Lung (tissue), 12 donors: ENCODE measurements around the gene CTSA. TPM values are rescaled to one million over a fixed set of nuclear protein-coding genes. Genes with fewer than 3 reads are reported as not detected.

Source experiments
- ATAC-seq: fragments of 200-7000 bp; cut with Tn5 transposase; one replicate; pipeline ENCODE4 v1.9.1; 2020; ENCODE audit warnings: moderate number of reproducible peaks; ENCODE audit not compliant: insufficient read depth, low FRiP score
- DNase-seq, 3 donors: peaks; one replicate each; pipeline ENCODE4 v3.0.0-alpha.2; 2013 to 2017
- H3K27ac ChIP-seq, 2 donors: one replicate each; pipeline ENCODE4 v1.5.1; 2013; ENCODE audit warnings: mild to moderate bottlenecking in 2 of 2, moderate library complexity in 2 of 2, control low read depth in 1 of 2, inconsistent platforms in 1 of 2, low read depth in 1 of 2, low read length in 1 of 2
- H3K27me3 ChIP-seq, 3 donors: one replicate each; pipeline ENCODE4 v1.5.1; 2013; ENCODE audit warnings: low read length in 2 of 3; ENCODE audit not compliant: control insufficient read depth in 3 of 3, insufficient read depth in 3 of 3
- H3K36me3 ChIP-seq, 4 donors: one replicate each; pipeline ENCODE4 v1.5.1; 2013; ENCODE audit warnings: low read length in 4 of 4, mild to moderate bottlenecking in 1 of 4, moderate library complexity in 1 of 4; ENCODE audit not compliant: control insufficient read depth in 4 of 4, insufficient read depth in 4 of 4
- H3K4me1 ChIP-seq, 5 donors: one replicate each; pipeline ENCODE4 v1.5.1; 2013; ENCODE audit warnings: low read length in 5 of 5, mild to moderate bottlenecking in 2 of 5, moderate library complexity in 1 of 5; ENCODE audit not compliant: control insufficient read depth in 5 of 5, insufficient read depth in 5 of 5
- H3K4me3 ChIP-seq: one replicate; pipeline ENCODE4 v1.5.1; 2013; ENCODE audit warnings: mild to moderate bottlenecking, control low read depth, moderate library complexity
- H3K9ac ChIP-seq, 2 donors: one replicate each; pipeline ENCODE4 v1.5.1; 2013; ENCODE audit warnings: low read length in 2 of 2, control low read depth in 1 of 2; ENCODE audit not compliant: insufficient read depth in 1 of 2
- H3K9me3 ChIP-seq, 4 donors: one replicate each; pipeline ENCODE4 v1.5.1; 2013; ENCODE audit warnings: low read length in 3 of 4, mild to moderate bottlenecking in 1 of 4, moderate library complexity in 1 of 4; ENCODE audit not compliant: control insufficient read depth in 4 of 4, insufficient read depth in 3 of 4
- CTCF ChIP-seq: IDR thresholded peaks from 2 replicates; pipeline ENCODE4 v1.5.1; 2012; ENCODE audit warnings: mild to moderate bottlenecking; ENCODE audit errors: control extremely low read depth, extremely low read depth
- WGBS, 2 donors: extraction: QIAGEN DNeasy Blood & Tissue Kit; methylation state at CpG; one replicate each; pipeline ENCODE4 v1.1.7; 2013; 5-methylcytosine and 5-hydroxymethylcytosine counted together
- polyA plus RNA-seq, 2 donors: library from polyadenylated mRNA; stranded (reverse); fragments of 200-250 nt; gene quantifications; one replicate each; pipeline ENCODE4 v1.2.1, GENCODE V29; 2013
- total RNA-seq, 2 donors: library from RNA; depleted of rRNA in 1 of 2; stranded (reverse); fragments of >200 nt in 1 of 2; gene quantifications; one replicate each; pipeline ENCODE4 v1.2.1, GENCODE V29; 2014 to 2021
- donor health status: control.
- donor health status: control.
- donor health status: Bipolar disorder and iron deficiency.
- donor health status: healthy.
- donor health status: DM: yes; HTN: yes; CAD: no.

Gene CTSA
- total and polyA plus RNA-seq, 4 donors, result 72.2 to 247 (median 140) TPM

GRCh38 chr20:45907219-45907948 lies 16.2 kb downstream of the CTSA start:
- no peaks in the 10 kb centered on the region for H3K27me3 ChIP-seq
- ATAC-seq, result no peak
- DNase-seq, result no peak
- H3K9me3 ChIP-seq, result no peaks in the 10 kb centered on the region
- no peak for TF ChIP-seq CTCF
- H3K4me1 ChIP-seq, result peaks cover 0 to 12% (median 3%) of the 10 kb centered on the region in 5 donors
- H3K27ac ChIP-seq, result no peak overlapping the region
- no peak overlapping the region for H3K4me3 ChIP-seq
- 95 to 98% methylated on average over 17 of the region's 17 CpGs for WGBS, 2 donors
- H3K9ac ChIP-seq, result no peak overlapping the region
- H3K36me3 ChIP-seq, result peaks cover 0 to 12% (median 2%) of the 10 kb centered on the region in 4 donors

GRCh38 chr20:45908084-45908483 lies 16.9 kb downstream of the CTSA start:
- Histone ChIP-seq H3K9me3 (no peaks in the 10 kb centered on the region), H3K36me3 (peaks cover 0 to 12% (median under 1%) of the 10 kb centered on the region in 4 donors), H3K4me1 (peaks cover 0 to 12% (median 4%) of the 10 kb centered on the region in 5 donors), H3K27ac (no peak overlapping the region), H3K27me3 (no peaks in the 10 kb centered on the region), H3K9ac (no peak overlapping the region), H3K4me3 (no peak overlapping the region)
- no peak for ATAC-seq
- 95 to 96% methylated on average over 2 of the region's 2 CpGs for WGBS, 2 donors
- DNase-seq, result no peak
- TF ChIP-seq CTCF, result no peak

- Histone ChIP-seq H3K9me3 (no peaks in the 10 kb centered on the region), H3K27me3 (no peaks in the 10 kb centered on the region), H3K27ac (no peak overlapping the region), H3K36me3 (peaks cover 0 to 9% (median under 1%) of the 10 kb centered on the region in 4 donors), H3K9ac (no peak overlapping the region), H3K4me3 (no peak overlapping the region), H3K4me1 (peaks cover 0 to 12% (median 4%) of the 10 kb centered on the region in 5 donors)
- ATAC-seq (no peak), DNase-seq (no peak)
- whole genome bisulfite sequencing, 2 donors, result 85 to 89% methylated on average over 12 of the region's 12 CpGs
- TF ChIP-seq CTCF, result no peak
These were observed 18.2 kb downstream of the CTSA start for GRCh38 chr20:45909336-45909808.
